LHCN-M2 (cell line): Measurements from ENCODE around the gene INPP4A. TPM values are rescaled to one million over a fixed set of nuclear protein-coding genes. Genes with fewer than 3 reads are reported as not detected.
A peak's percentile ranks its signal among the peaks of the same experiment; 100 is the strongest.

Experiments used
- DNase-seq: peaks from one replicate; pipeline ENCODE4 v3.0.0-alpha.2; 2012; ENCODE audit warnings: low read depth
- total RNA-seq: library from RNA; depleted of rRNA; stranded (reverse); fragments of >200 nt; gene quantifications from 2 replicates; pipeline ENCODE4 v1.2.3, GENCODE V29; 2014

The INPP4A gene
- total RNA-seq, 1 experiment from 2014 or later: 11.8 TPM

GRCh38 chr2:98460573-98461497 lies 16.2 kb downstream of the INPP4A start:
- no peak for DNase-seq

GRCh38 chr2:98461498-98462049 lies 16.9 kb downstream of the INPP4A start:
- DNase-seq: no peak

- DNase-seq: no peak
Observed at GRCh38 chr2:98463081-98463481, 18.4 kb downstream of the INPP4A start.

- DNase-seq: no peak
Observed at GRCh38 chr2:98463551-98463971, 18.9 kb downstream of the INPP4A start.

- no peak for DNase-seq
Observed at GRCh38 chr2:98463988-98464771, 19.5 kb downstream of the INPP4A start.

GRCh38 chr2:98464772-98465310 lies 20.2 kb downstream of the INPP4A start:
- no peak for DNase-seq

GRCh38 chr2:98465456-98466226 lies 21.0 kb downstream of the INPP4A start:
- DNase-seq: peak; percentile 54

GRCh38 chr2:98467082-98467536 lies 22.5 kb downstream of the INPP4A start:
- no peak for DNase-seq

- DNase-seq: no peak
Observed at GRCh38 chr2:98467652-98468051, 23.0 kb downstream of the INPP4A start.

GRCh38 chr2:98468621-98469236 lies 24.1 kb downstream of the INPP4A start:
- peak; percentile 76 for DNase-seq

GRCh38 chr2:98469862-98470544 lies 25.3 kb downstream of the INPP4A start:
- DNase-seq: peak; percentile 69

GRCh38 chr2:98470851-98471255 lies 26.2 kb downstream of the INPP4A start:
- DNase-seq: no peak

GRCh38 chr2:98471402-98472131 lies 26.9 kb downstream of the INPP4A start:
- DNase-seq: no peak

GRCh38 chr2:98472132-98472650 lies 27.5 kb downstream of the INPP4A start:
- peak; percentile 15 for DNase-seq

GRCh38 chr2:98472961-98473746 lies 28.5 kb downstream of the INPP4A start:
- no peak for DNase-seq

- no peak for DNase-seq
Observed at GRCh38 chr2:98473995-98474780, 29.5 kb downstream of the INPP4A start.

- no peak for DNase-seq
Observed at GRCh38 chr2:98474979-98475632, 30.4 kb downstream of the INPP4A start.
